ENCODE data around the gene PGLYRP3.

The PGLYRP3 gene

GRCh38 chr1:153261281-153262069, 51.3 kb downstream of the PGLYRP3 start:
- H3K27me3 ChIP-seq (ENCODE audit: insufficient read depth, poor library complexity, severe bottlenecking): peaks cover 54% of the 10 kb centered on the region
- TF ChIP-seq POLR2AphosphoS5 (IDR thresholded peaks at IDR 0.05; ENCODE audit: low read depth): no peak
- no peak for TF ChIP-seq CTCF (IDR thresholded peaks at IDR 0.05; ENCODE audit: insufficient read depth, low read length)
- TF ChIP-seq REST (IDR thresholded peaks at IDR 0.05; ENCODE audit: insufficient replicate concordance, low read depth): no peak
- no peak for TF ChIP-seq SPI1 (IDR thresholded peaks at IDR 0.05; ENCODE audit: borderline replicate concordance, low read depth)
- no peak for TF ChIP-seq GABPA (IDR thresholded peaks at IDR 0.05; ENCODE audit: low read depth)
- H3K4me3 ChIP-seq (replicated peaks; ENCODE audit: insufficient read depth, low read length): peak overlapping the region; percentile 2; the same call in 1 of the 2 replicates
- no peak for DNase-seq (ENCODE audit: low read depth in 1 of 2, low spot score in 1 of 2)
- no peak overlapping the region for H3K27ac ChIP-seq (replicated peaks)

- Histone ChIP-seq H3K27ac (replicated peaks) (no peak overlapping the region), H3K4me3 (replicated peaks; ENCODE audit: insufficient read depth, low read length) (0 out of 2 replicates have a peak overlapping the region, but pooled peaks have one; percentile 2), H3K27me3 (ENCODE audit: insufficient read depth, poor library complexity, severe bottlenecking) (peaks cover 57% of the 10 kb centered on the region)
- TF ChIP-seq POLR2AphosphoS5 (IDR thresholded peaks at IDR 0.05; ENCODE audit: low read depth) (no peak), REST (IDR thresholded peaks at IDR 0.05; ENCODE audit: insufficient replicate concordance, low read depth) (no peak), SPI1 (IDR thresholded peaks at IDR 0.05; ENCODE audit: borderline replicate concordance, low read depth) (no peak), GABPA (IDR thresholded peaks at IDR 0.05; ENCODE audit: low read depth) (no peak), CTCF (IDR thresholded peaks at IDR 0.05; ENCODE audit: insufficient read depth, low read length) (no peak)
- peak in 1 of 2 experiments; percentile 6 for DNase-seq (ENCODE audit: low read depth in 1 of 2, low spot score in 1 of 2)
Observed at GRCh38 chr1:153260585-153261280, 52.0 kb downstream of the PGLYRP3 start.

GRCh38 chr1:153259387-153259786, 53.4 kb downstream of the PGLYRP3 start, which contains the start of gene LORICRIN:
Gene LORICRIN (plus strand): TSS chr1:153259687. CDS start chr1:153260950, 1,263 bp downstream.
- Histone ChIP-seq H3K4me3 (replicated peaks; ENCODE audit: insufficient read depth, low read length) (no peak within 1 kb of the TSS), H3K27me3 (ENCODE audit: insufficient read depth, poor library complexity, severe bottlenecking) (peaks cover 52% of the 10 kb centered on the region), H3K27ac (replicated peaks) (no peak within 1 kb of the TSS)
- no peak for TF ChIP-seq REST (IDR thresholded peaks at IDR 0.05; ENCODE audit: insufficient replicate concordance, low read depth)
- no peak for TF ChIP-seq SPI1 (IDR thresholded peaks at IDR 0.05; ENCODE audit: borderline replicate concordance, low read depth)
- TF ChIP-seq POLR2AphosphoS5 (IDR thresholded peaks at IDR 0.05; ENCODE audit: low read depth): no peak
- no peak for TF ChIP-seq GABPA (IDR thresholded peaks at IDR 0.05; ENCODE audit: low read depth)
- no peak for TF ChIP-seq CTCF (IDR thresholded peaks at IDR 0.05; ENCODE audit: insufficient read depth, low read length)
- DNase-seq (ENCODE audit: low read depth in 1 of 2, low spot score in 1 of 2): no peak

All from HL-60 (cell line).